SK-N-SH (cell line): ENCODE measurements around the gene NDUFB6.

ENCODE experiments used
- CTCF ChIP-seq: fragments of 200-600 bp; sonication (generic); IDR thresholded peaks from 2 replicates; pipeline ENCODE4 v1.6.1; 2017; ENCODE audit warnings: antibody characterized with exemption, mild to moderate bottlenecking, moderate library complexity
- EP300 ChIP-seq, 2 experiments: IDR thresholded peaks; 2 replicates each; pipeline versions ENCODE4 v1.4.0 to v1.6.1; 2012; ENCODE audit warnings: borderline replicate concordance in 1 of 2, low read depth in 1 of 2, low read length in 1 of 2
- EZH2phosphoT487 ChIP-seq: fragments of 200-600 bp; sonication (generic); IDR thresholded peaks from 2 replicates; pipeline ENCODE4 v1.6.1; 2017; ENCODE audit warnings: low read depth, mixed run types, mild to moderate bottlenecking, antibody characterized with exemption, moderate library complexity, borderline replicate concordance
- GABPA ChIP-seq: IDR thresholded peaks from 2 replicates; pipeline ENCODE4 v1.4.0; 2012; ENCODE audit warnings: low read depth, mild to moderate bottlenecking
- IRF3 ChIP-seq: fragments of 150-350 bp; IDR thresholded peaks from 2 replicates; pipeline ENCODE4 v1.6.1; 2016; ENCODE audit warnings: mild to moderate bottlenecking, low read depth, low read length
- JUND ChIP-seq: IDR thresholded peaks from 2 replicates; pipeline ENCODE4 v1.4.0; 2012
- MEF2A ChIP-seq: IDR thresholded peaks from 2 replicates; pipeline ENCODE4 v1.4.0; 2012; ENCODE audit warnings: low read depth, borderline replicate concordance
- MXI1 ChIP-seq: IDR thresholded peaks from 2 replicates; pipeline ENCODE4 v1.6.1; 2012; ENCODE audit warnings: mild to moderate bottlenecking, low read depth, low read length, improper control_type of control experiment
- POLR2AphosphoS5 ChIP-seq: IDR thresholded peaks from 2 replicates; pipeline ENCODE4 v1.6.1; 2012; ENCODE audit warnings: low read depth, low read length
- SIN3A ChIP-seq: IDR thresholded peaks from 2 replicates; pipeline ENCODE4 v1.6.1; 2012; ENCODE audit warnings: low read depth, mild to moderate bottlenecking, low read length, moderate library complexity, borderline replicate concordance
- SMC3 ChIP-seq: IDR thresholded peaks from 2 replicates; pipeline ENCODE4 v1.6.1; 2012; ENCODE audit warnings: low read depth, low read length, improper control_type of control experiment
- YY1 ChIP-seq: IDR thresholded peaks from 2 replicates; pipeline ENCODE4 v1.4.0; 2012; ENCODE audit warnings: low read depth, mild to moderate bottlenecking
- TF ChIP-seq, protein P1 (sequence below): IDR thresholded peaks from 2 replicates; pipeline ENCODE4 v1.6.1; 2012; ENCODE audit warnings: mild to moderate bottlenecking, low read depth, low read length, moderate library complexity
- TF ChIP-seq, protein P2 (sequence below): IDR thresholded peaks from 2 replicates; pipeline ENCODE4 v1.4.0; 2012; ENCODE audit warnings: low read depth

DNA sequence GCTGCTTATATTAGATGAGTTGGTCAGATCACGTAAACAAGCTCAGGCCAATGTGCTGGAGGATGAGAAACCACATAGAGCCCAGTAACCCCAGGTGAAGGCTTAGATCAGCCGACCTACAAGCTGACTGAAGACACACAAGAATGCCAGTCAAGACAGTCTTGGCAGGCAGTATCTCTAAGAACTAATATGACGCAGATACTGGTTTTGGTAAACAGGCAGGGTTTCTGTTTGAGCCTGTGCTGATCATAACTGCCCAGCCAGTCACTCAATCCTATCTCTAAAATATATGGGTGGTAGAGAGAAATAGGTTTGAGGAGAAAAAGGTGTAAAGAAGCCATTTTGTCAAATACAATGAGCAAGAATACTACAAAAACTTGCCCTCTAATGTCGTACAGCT is 39.1 kb downstream of the NDUFB6 start:
- TF ChIP-seq, protein P1, sequence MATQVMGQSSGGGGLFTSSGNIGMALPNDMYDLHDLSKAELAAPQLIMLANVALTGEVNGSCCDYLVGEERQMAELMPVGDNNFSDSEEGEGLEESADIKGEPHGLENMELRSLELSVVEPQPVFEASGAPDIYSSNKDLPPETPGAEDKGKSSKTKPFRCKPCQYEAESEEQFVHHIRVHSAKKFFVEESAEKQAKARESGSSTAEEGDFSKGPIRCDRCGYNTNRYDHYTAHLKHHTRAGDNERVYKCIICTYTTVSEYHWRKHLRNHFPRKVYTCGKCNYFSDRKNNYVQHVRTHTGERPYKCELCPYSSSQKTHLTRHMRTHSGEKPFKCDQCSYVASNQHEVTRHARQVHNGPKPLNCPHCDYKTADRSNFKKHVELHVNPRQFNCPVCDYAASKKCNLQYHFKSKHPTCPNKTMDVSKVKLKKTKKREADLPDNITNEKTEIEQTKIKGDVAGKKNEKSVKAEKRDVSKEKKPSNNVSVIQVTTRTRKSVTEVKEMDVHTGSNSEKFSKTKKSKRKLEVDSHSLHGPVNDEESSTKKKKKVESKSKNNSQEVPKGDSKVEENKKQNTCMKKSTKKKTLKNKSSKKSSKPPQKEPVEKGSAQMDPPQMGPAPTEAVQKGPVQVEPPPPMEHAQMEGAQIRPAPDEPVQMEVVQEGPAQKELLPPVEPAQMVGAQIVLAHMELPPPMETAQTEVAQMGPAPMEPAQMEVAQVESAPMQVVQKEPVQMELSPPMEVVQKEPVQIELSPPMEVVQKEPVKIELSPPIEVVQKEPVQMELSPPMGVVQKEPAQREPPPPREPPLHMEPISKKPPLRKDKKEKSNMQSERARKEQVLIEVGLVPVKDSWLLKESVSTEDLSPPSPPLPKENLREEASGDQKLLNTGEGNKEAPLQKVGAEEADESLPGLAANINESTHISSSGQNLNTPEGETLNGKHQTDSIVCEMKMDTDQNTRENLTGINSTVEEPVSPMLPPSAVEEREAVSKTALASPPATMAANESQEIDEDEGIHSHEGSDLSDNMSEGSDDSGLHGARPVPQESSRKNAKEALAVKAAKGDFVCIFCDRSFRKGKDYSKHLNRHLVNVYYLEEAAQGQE = no peak
- TF ChIP-seq CTCF (no peak), EP300 (IDR thresholded peaks at IDR 0.05; ENCODE audit: borderline replicate concordance in 1 of 2, low read depth in 1 of 2, low read length in 1 of 2) (no peak), GABPA (no peak), EZH2phosphoT487 (no peak), YY1 (no peak), POLR2AphosphoS5 (no peak), SMC3 (no peak), MEF2A (no peak), JUND (no peak), IRF3 (no peak), SIN3A (no peak), MXI1 (no peak)
- TF ChIP-seq, protein P2, sequence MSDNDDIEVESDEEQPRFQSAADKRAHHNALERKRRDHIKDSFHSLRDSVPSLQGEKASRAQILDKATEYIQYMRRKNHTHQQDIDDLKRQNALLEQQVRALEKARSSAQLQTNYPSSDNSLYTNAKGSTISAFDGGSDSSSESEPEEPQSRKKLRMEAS = no peak
